Common myeloid progenitor, CD34-positive (primary cell): ENCODE results near the gene ZBTB2.

Experiments
- CTCF ChIA-PET: fragments of 350-600 bp; sonication (Branson Sonifier 250); formaldehyde crosslinking; loops from one replicate; lab custom pipeline; 2021; ENCODE audit warnings: antibody characterized with exemption; lab: Charles Lee
- POLR2A ChIA-PET: fragments of 350-600 bp; sonication (Branson Sonifier 250); formaldehyde crosslinking; loops from one replicate; lab custom pipeline; 2021; ENCODE audit warnings: antibody characterized with exemption; lab: Charles Lee
- DNase-seq, 3 donors: peaks; one replicate each; pipeline versions ENCODE4 v3.0.0 to v3.0.0-alpha.2; 2013
- H3K27ac ChIP-seq, 2 experiments: 1 replicate in 1 of 2; 2 replicates in 1 of 2; pipeline ENCODE4 v1.7.0; 2013; ENCODE audit warnings: inconsistent platforms in 2 of 2, low read length in 2 of 2, mild to moderate bottlenecking in 2 of 2, low read depth in 1 of 2, moderate library complexity in 1 of 2; ENCODE audit not compliant: severe bottlenecking in 2 of 2, insufficient read depth in 1 of 2, poor library complexity in 1 of 2
- H3K27me3 ChIP-seq, 5 experiments: replicated peaks in 2 of 5; 1 replicate in 3 of 5; 2 replicates in 2 of 5; pipeline versions ENCODE4 v1.6.1 to v1.7.0; 2013; ENCODE audit warnings: low read length in 4 of 5, mild to moderate bottlenecking in 2 of 5, moderate library complexity in 2 of 5, inconsistent platforms in 1 of 5; ENCODE audit not compliant: insufficient read depth in 5 of 5, control insufficient read depth in 4 of 5
- H3K36me3 ChIP-seq, 4 experiments: 1 replicate in 2 of 4; 2 replicates in 2 of 4; pipeline versions ENCODE4 v1.6.1 to v1.7.0; 2013; ENCODE audit warnings: low read length in 3 of 4, control low read depth in 1 of 4, mild to moderate bottlenecking in 1 of 4; ENCODE audit not compliant: control insufficient read depth in 4 of 4, insufficient read depth in 4 of 4
- H3K4me1 ChIP-seq, 4 experiments: 1 replicate in 3 of 4; 2 replicates in 1 of 4; pipeline versions ENCODE4 v1.6.1 to v1.7.1; 2013; ENCODE audit warnings: low read length in 3 of 4, mild to moderate bottlenecking in 3 of 4, control low read depth in 1 of 4, inconsistent platforms in 1 of 4, moderate library complexity in 1 of 4; ENCODE audit not compliant: control insufficient read depth in 4 of 4, insufficient read depth in 4 of 4; ENCODE audit errors: control extremely low read depth in 1 of 4
- H3K4me3 ChIP-seq, 7 experiments: 1 replicate in 4 of 7; 2 replicates in 3 of 7; pipeline versions ENCODE4 v1.5.1 to v1.7.0; 2013; ENCODE audit warnings: mild to moderate bottlenecking in 7 of 7, low read length in 6 of 7, moderate library complexity in 6 of 7, inconsistent platforms in 2 of 7, low read depth in 2 of 7, control low read depth in 1 of 7; ENCODE audit not compliant: insufficient read depth in 4 of 7, control insufficient read depth in 1 of 7; ENCODE audit errors: extremely low read depth in 1 of 7
- H3K9me3 ChIP-seq, 5 experiments: 1 replicate in 4 of 5; 2 replicates in 1 of 5; pipeline versions ENCODE4 v1.6.1 to v1.7.1; 2013; ENCODE audit warnings: low read length in 4 of 5, mild to moderate bottlenecking in 2 of 5, inconsistent platforms in 1 of 5, low read depth in 1 of 5, moderate library complexity in 1 of 5; ENCODE audit not compliant: control insufficient read depth in 4 of 5, insufficient read depth in 2 of 5; ENCODE audit errors: control extremely low read depth in 1 of 5
- WGBS: methylation state at CpG from one replicate; pipeline ENCODE4 v1.1.5; 2013; ENCODE audit not compliant: insufficient coverage; 5-methylcytosine and 5-hydroxymethylcytosine counted together

The ZBTB2 gene

DNA sequence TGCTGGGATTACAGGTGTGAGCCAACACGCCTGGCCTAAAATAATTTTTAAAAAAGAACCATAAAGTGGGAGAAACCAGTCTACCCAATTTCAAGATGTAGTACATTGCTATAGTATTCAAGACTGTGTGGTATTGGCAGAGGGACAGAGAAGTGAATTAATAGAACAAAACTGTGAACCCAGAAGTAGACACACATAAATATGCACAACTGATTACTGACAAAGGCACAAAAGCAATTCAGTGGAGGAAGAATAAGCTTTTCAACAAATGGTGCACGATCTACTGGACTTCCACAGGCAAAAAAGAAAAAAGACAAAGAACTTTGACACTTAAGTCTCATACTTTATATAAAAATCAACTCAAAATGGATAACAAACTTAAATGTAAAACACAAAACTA is 15.5 kb downstream of the ZBTB2 start:
- Histone ChIP-seq H3K9me3 (no peaks in the 10 kb centered on the region), H3K4me1 (peaks cover 4 to 35% (median 25%) of the 10 kb centered on the region in 4 experiments), H3K36me3 (peaks cover 5 to 12% (median 9%) of the 10 kb centered on the region in 4 experiments), H3K27ac (no peak overlapping the region), H3K4me3 (no peak overlapping the region), H3K27me3 (no peaks in the 10 kb centered on the region)
- no peak for DNase-seq
- ChIA-PET CTCF (interaction anchor here (1.1 kb wide), 1 partner anchor 38 kb away, joined by 3 read pairs; no protein-coding TSS in a partner anchor), POLR2A (no interaction called here)
- no CpG with 5 or more reads among the region's 2 CpGs for WGBS

DNA sequence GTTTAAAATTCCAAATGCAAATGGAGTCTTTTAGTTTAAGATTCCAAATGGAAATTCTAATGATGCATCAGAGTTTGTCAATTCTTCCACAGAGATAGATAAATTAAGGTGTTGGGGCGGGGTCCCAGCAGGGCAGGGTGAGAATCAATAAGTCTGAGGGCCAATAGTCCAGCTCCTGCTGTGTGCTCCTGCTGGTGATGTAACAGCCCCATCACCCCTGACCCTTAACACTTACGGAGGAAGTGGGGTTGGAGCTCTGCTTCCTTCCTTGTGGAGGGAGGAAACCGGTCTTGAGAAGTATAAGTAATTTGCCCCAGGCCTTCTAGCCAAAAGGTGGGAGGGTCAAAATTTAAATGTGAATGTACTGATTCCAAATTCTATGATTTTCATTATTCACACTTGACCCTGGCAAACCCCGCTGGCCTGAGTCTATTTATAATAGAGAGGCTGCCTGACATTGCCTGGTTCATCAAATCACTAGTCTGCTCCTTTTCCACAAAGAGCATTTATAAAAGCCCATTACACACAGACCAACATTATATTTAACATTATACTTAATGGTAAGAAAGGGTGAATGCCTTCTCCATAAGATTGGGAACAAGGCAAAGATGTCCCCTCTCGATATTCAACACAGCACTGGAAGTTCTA is 17.2 kb downstream of the ZBTB2 start:
- ChIA-PET POLR2A (no interaction called here), CTCF (interaction anchor here (1.1 kb wide), 1 partner anchor 16 kb away, joined by 3 read pairs; no protein-coding TSS in a partner anchor)
- H3K9me3 ChIP-seq, result no peaks in the 10 kb centered on the region
- no peaks in the 10 kb centered on the region for H3K27me3 ChIP-seq
- 100% methylated on average over 1 of the region's 5 CpGs for WGBS
- H3K4me1 ChIP-seq, result peaks cover 0 to 26% (median 14%) of the 10 kb centered on the region in 4 experiments
- no peak for DNase-seq
- no peak overlapping the region for H3K4me3 ChIP-seq
- peaks cover 5 to 17% (median 11%) of the 10 kb centered on the region in 4 experiments for H3K36me3 ChIP-seq
- H3K27ac ChIP-seq, result peak overlapping the region in 1 of 2 experiments; percentile 43

- peaks cover 0 to 26% (median 14%) of the 10 kb centered on the region in 4 experiments for H3K4me1 ChIP-seq
- H3K36me3 ChIP-seq, result peaks cover 7 to 17% (median 11%) of the 10 kb centered on the region in 4 experiments
- peak in 1 of 3 donors; percentile 26 for DNase-seq
- no peak overlapping the region for H3K27ac ChIP-seq
- H3K4me3 ChIP-seq, result peak overlapping the region in 2 of 7 experiments; percentile 17 to 22
- 6% methylated on average over 5 of the region's 5 CpGs for WGBS
- CTCF ChIA-PET, result interaction anchor here (1.2 kb wide), 1 partner anchor 25 kb away, joined by 3 read pairs; no protein-coding TSS in a partner anchor
- no peaks in the 10 kb centered on the region for H3K9me3 ChIP-seq
- H3K27me3 ChIP-seq, result no peaks in the 10 kb centered on the region
- POLR2A ChIA-PET, result no interaction called here
Observed at GRCh38 chr6:151372164-151372563, 19.2 kb downstream of the ZBTB2 start.

GRCh38 chr6:151370509-151371078 is 20.8 kb downstream of the ZBTB2 start:
- Histone ChIP-seq H3K9me3 (no peaks in the 10 kb centered on the region), H3K36me3 (peaks cover 17 to 30% (median 19%) of the 10 kb centered on the region in 4 experiments), H3K27ac (no peak overlapping the region), H3K4me3 (no peak overlapping the region), H3K27me3 (no peaks in the 10 kb centered on the region), H3K4me1 (peaks cover 0 to 22% (median 14%) of the 10 kb centered on the region in 4 experiments)
- WGBS, result 97% methylated on average over 3 of the region's 6 CpGs
- ChIA-PET CTCF (interaction anchor here (0.6 to 1.6 kb wide), 4 partner anchors 12 to 478 kb away, joined by 3 to 4 read pairs (median 4); no protein-coding TSS in a partner anchor), POLR2A (no interaction called here)
- no peak for DNase-seq

- DNase-seq, result no peak
- Histone ChIP-seq H3K36me3 (peaks cover 14 to 35% (median 24%) of the 10 kb centered on the region in 4 experiments), H3K4me1 (no peaks in the 10 kb centered on the region), H3K9me3 (no peaks in the 10 kb centered on the region), H3K4me3 (no peak overlapping the region), H3K27ac (no peak overlapping the region), H3K27me3 (no peaks in the 10 kb centered on the region)
- 98% methylated on average over 5 of the region's 6 CpGs for WGBS
- ChIA-PET CTCF (interaction anchor here (1.0 to 1.6 kb wide), 2 partner anchors 20 to 23 kb away, joined by 3 read pairs; no protein-coding TSS in a partner anchor), POLR2A (no interaction called here)
Observed at GRCh38 chr6:151365233-151365632, 26.1 kb downstream of the ZBTB2 start.

GRCh38 chr6:151359486-151359885 is 31.9 kb downstream of the ZBTB2 start:
- DNase-seq, result no peak
- ChIA-PET CTCF (interaction anchor here (1.0 to 1.4 kb wide), 2 partner anchors 9 to 10 kb away, joined by 3 to 4 read pairs; no protein-coding TSS in a partner anchor), POLR2A (no interaction called here)
- no peaks in the 10 kb centered on the region for H3K27me3 ChIP-seq
- WGBS, result 95% methylated on average over 4 of the region's 5 CpGs
- H3K36me3 ChIP-seq, result peaks cover 5 to 13% (median 7%) of the 10 kb centered on the region in 4 experiments
- no peaks in the 10 kb centered on the region for H3K9me3 ChIP-seq
- H3K4me3 ChIP-seq, result no peak overlapping the region
- no peak overlapping the region for H3K27ac ChIP-seq
- peaks cover 0 to 3% (median 3%) of the 10 kb centered on the region in 4 experiments for H3K4me1 ChIP-seq
